IMR-90 (cell line): ENCODE data around the gene OR4Q2. TPM values are rescaled to one million over a fixed set of nuclear protein-coding genes. Genes with fewer than 3 reads are reported as not detected.

Experiments
- ATAC-seq: fragments of 200-7000 bp; cut with Tn5 transposase; 2 replicates; pipeline ENCODE4 v1.9.1; 2020; ENCODE audit warnings: low read depth, mild to moderate bottlenecking, moderate library complexity
- BruUV-seq: library from RNA; stranded (reverse); fragments of 400-500 nt; replicated peaks from 2 replicates; lab custom pipeline; 2021; lab: Mats Ljungman, UMichigan
- CTCF ChIA-PET: fragments of 300-600 bp; formaldehyde crosslinking; extraction: SDS; loops from one replicate; lab custom pipeline; 2021; ENCODE audit warnings: antibody characterized with exemption; lab: Yijun Ruan, JAX
- POLR2A ChIA-PET: fragments of 300-600 bp; sonication (Branson Sonifier 250); formaldehyde crosslinking; loops from one replicate; lab custom pipeline; 2022; ENCODE audit warnings: antibody characterized with exemption; ENCODE audit not compliant: unreplicated experiment; lab: Charles Lee
- DNase-seq: peaks from one replicate; pipeline ENCODE4 v3.0.0; 2013
- H2AFZ ChIP-seq: replicated peaks from 2 replicates; pipeline ENCODE3; 2013; ENCODE audit warnings: low read length, mild to moderate bottlenecking; ENCODE audit not compliant: poor library complexity
- H2AK5ac ChIP-seq: 2 replicates; pipeline ENCODE4 v1.6.1; 2013; ENCODE audit warnings: low read depth, low read length, inconsistent platforms
- H2AK9ac ChIP-seq: replicated peaks from 2 replicates; pipeline ENCODE3; 2013; ENCODE audit warnings: mild to moderate bottlenecking, low read depth, low read length, moderate library complexity; ENCODE audit not compliant: poor library complexity
- H2BK120ac ChIP-seq: 2 replicates; pipeline ENCODE4 v1.6.1; 2013; ENCODE audit warnings: low read depth, low read length, inconsistent platforms
- H2BK15ac ChIP-seq: 3 replicates; pipeline ENCODE4 v1.6.1; 2013; ENCODE audit warnings: low read depth, low read length, inconsistent platforms
- H2BK20ac ChIP-seq: 2 replicates; pipeline ENCODE4 v1.6.1; 2013; ENCODE audit warnings: low read depth, mild to moderate bottlenecking, inconsistent platforms, low read length, moderate library complexity
- H2BK5ac ChIP-seq: 2 replicates; pipeline ENCODE4 v1.6.1; 2013; ENCODE audit warnings: mild to moderate bottlenecking, low read depth, low read length, inconsistent platforms; ENCODE audit not compliant: poor library complexity, severe bottlenecking
- H3K14ac ChIP-seq: replicated peaks from 2 replicates; pipeline ENCODE4 v1.6.1; 2013; ENCODE audit warnings: low read depth, low read length, inconsistent platforms
- H3K18ac ChIP-seq: 2 replicates; pipeline ENCODE4 v1.6.1; 2013; ENCODE audit warnings: low read depth, low read length, control low read depth
- H3K23ac ChIP-seq: 2 replicates; pipeline ENCODE4 v1.6.1; 2013; ENCODE audit warnings: low read depth, low read length, inconsistent platforms
- H3K27ac ChIP-seq: 2 replicates; pipeline ENCODE4 v1.5.1; 2013; ENCODE audit warnings: mild to moderate bottlenecking, control low read depth, low read length; ENCODE audit not compliant: insufficient read depth
- H3K27me3 ChIP-seq: 2 replicates; pipeline ENCODE4 v1.6.1; 2013; ENCODE audit warnings: low read length; ENCODE audit not compliant: control insufficient read depth, insufficient read depth
- H3K36me3 ChIP-seq: 2 replicates; pipeline ENCODE4 v1.6.1; 2013; ENCODE audit warnings: low read length, mixed read lengths; ENCODE audit not compliant: control insufficient read depth, insufficient read depth
- H3K4ac ChIP-seq: 2 replicates; pipeline ENCODE4 v1.6.1; 2013; ENCODE audit warnings: low read depth, low read length, inconsistent platforms
- H3K4me1 ChIP-seq: 2 replicates; pipeline ENCODE4 v1.6.1; 2013; ENCODE audit warnings: low read length, mixed read lengths; ENCODE audit not compliant: control insufficient read depth, insufficient read depth
- H3K4me2 ChIP-seq: 2 replicates; pipeline ENCODE4 v1.6.1; 2013; ENCODE audit warnings: low read depth, mild to moderate bottlenecking, control low read depth, low read length, moderate library complexity
- H3K4me3 ChIP-seq: 2 replicates; pipeline ENCODE4 v1.5.1; 2013; ENCODE audit warnings: low read depth, mild to moderate bottlenecking, control low read depth, low read length, moderate library complexity; ENCODE audit not compliant: insufficient read depth
- H3K56ac ChIP-seq: 2 replicates; pipeline ENCODE4 v1.6.1; 2013; ENCODE audit warnings: low read length, inconsistent platforms; ENCODE audit not compliant: insufficient read depth; ENCODE audit errors: extremely low read depth
- H3K79me1 ChIP-seq, 2 experiments: 2 replicates each; pipeline ENCODE4 v1.6.1; 2013; ENCODE audit warnings: low read length in 2 of 2, inconsistent platforms in 1 of 2, low read depth in 1 of 2
- H3K9ac ChIP-seq: 2 replicates; pipeline ENCODE4 v1.6.1; 2013; ENCODE audit warnings: low read depth, low read length, control low read depth
- H3K9me1 ChIP-seq: 2 replicates; pipeline ENCODE4 v1.6.1; 2013; ENCODE audit warnings: low read length, inconsistent platforms; ENCODE audit not compliant: insufficient read depth
- H3K9me3 ChIP-seq: 2 replicates; pipeline ENCODE4 v1.6.1; 2013; ENCODE audit warnings: low read length; ENCODE audit not compliant: control insufficient read depth, insufficient read depth
- H4K20me1 ChIP-seq: 2 replicates; pipeline ENCODE4 v1.6.1; 2013; ENCODE audit warnings: low read length, inconsistent platforms; ENCODE audit not compliant: insufficient read depth
- H4K5ac ChIP-seq: 2 replicates; pipeline ENCODE4 v1.6.1; 2013; ENCODE audit warnings: mild to moderate bottlenecking, low read depth, low read length, control low read depth
- H4K8ac ChIP-seq, 2 experiments: 2 replicates each; pipeline ENCODE4 v1.6.1; 2013; ENCODE audit warnings: low read depth in 2 of 2, low read length in 2 of 2, control low read depth in 1 of 2, inconsistent platforms in 1 of 2
- H4K91ac ChIP-seq: 2 replicates; pipeline ENCODE4 v1.6.1; 2013; ENCODE audit warnings: low read depth, low read length, inconsistent platforms; ENCODE audit not compliant: insufficient read depth
- MAFK ChIP-seq: IDR thresholded peaks from 2 replicates; pipeline ENCODE4 v1.6.1; 2012; ENCODE audit warnings: low read depth, low read length, improper control_type of control experiment
- SMC3 ChIP-seq: fragments of 150-350 bp; IDR thresholded peaks from 2 replicates; pipeline ENCODE4 v1.6.1; 2016; ENCODE audit warnings: low read depth, mild to moderate bottlenecking, antibody characterized with exemption, low read length, moderate library complexity
- WGBS, 2 experiments: methylation state at CpG; one replicate each; pipeline versions ENCODE4 v1.1.5 to v1.1.7; 2013; ENCODE audit warnings: missing lambda C conversion rate in 2 of 2; ENCODE audit not compliant: insufficient read length in 1 of 2; ENCODE audit errors: extremely low coverage in 2 of 2; 5-methylcytosine and 5-hydroxymethylcytosine counted together
- dilution Hi-C: fragments of 300-500 bp; cut with HindIII; formaldehyde crosslinking; loops from one replicate; pipeline ENCODE4 v1.14.3; 2018; ENCODE audit warnings: low sequenced_read_pairs; ENCODE audit not compliant: unreplicated experiment
- in situ Hi-C: fragments of 300-500 bp; cut with MboI; formaldehyde crosslinking; loops from 3 replicates; pipeline ENCODE4 v1.14.3; 2019; ENCODE audit warnings: low sequenced_read_pairs, inconsistent platforms, mixed read lengths
- intact Hi-C: fragments of 100-400 bp; cut with micrococcal nuclease; formaldehyde crosslinking; loops from 2 replicates; pipeline ENCODE4 v1.10.0; 2022
- polyA plus RNA-seq, 3 experiments: library from polyadenylated mRNA; depleted of rRNA; stranded (reverse); fragments of >200 nt; gene quantifications; 2 replicates each; pipeline ENCODE4 v1.2.3, GENCODE V29; 2012; ENCODE audit warnings: low replicate concordance in 1 of 3
- total RNA-seq: library from RNA; depleted of rRNA; stranded (reverse); fragments of >200 nt; gene quantifications from 2 replicates; pipeline ENCODE4 v1.2.3, GENCODE V29; 2012
- TF ChIP-seq, protein P1 (sequence below): fragments of 150-350 bp; IDR thresholded peaks from 2 replicates; pipeline ENCODE4 v1.6.1; 2016; ENCODE audit warnings: low read depth, mild to moderate bottlenecking, low read length, moderate library complexity, borderline replicate concordance

OR4Q2 gene
- total and polyA plus RNA-seq, 2 of the 4 experiments (the other 2 are of a cell fraction): not detected

DNA sequence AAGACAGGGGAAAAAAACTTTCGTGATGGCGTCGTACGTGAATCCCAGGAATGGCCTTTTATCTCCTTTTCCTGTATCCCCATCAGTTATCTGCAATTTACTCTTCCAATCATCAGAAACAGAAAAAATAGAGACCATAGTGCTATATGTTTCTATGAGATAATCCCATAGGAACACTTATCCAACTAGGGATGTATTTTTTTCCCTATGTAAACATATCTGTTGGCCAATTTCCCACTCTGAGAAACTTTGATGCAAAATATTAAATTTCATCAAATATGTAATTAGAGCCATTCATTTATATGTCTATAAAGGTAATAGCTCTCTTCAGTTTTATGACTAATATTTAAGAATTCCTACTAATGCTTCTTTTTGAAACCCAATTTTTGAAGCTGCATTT, 34.0 kb downstream of the OR4Q2 start, which contains the start of gene OR4K13:
Gene OR4K13, minus strand, starts transcription at position 101 of the 400 bp plus-strand sequence. CDS start 1,280 bp downstream, outside the sequence.
- no peak for DNase-seq
- no CpG with 5 or more reads among the region's 4 CpGs for WGBS, 2 experiments
- ATAC-seq: no peak
- ChIA-PET CTCF (no interaction called here), POLR2A (no interaction called here)
- Histone ChIP-seq H4K20me1 (no peaks in the 10 kb centered on the region), H2BK5ac (no peak within 1 kb of the TSS), H2AFZ (no peak within 1 kb of the TSS), H3K56ac (no peak within 1 kb of the TSS), H3K14ac (no peak within 1 kb of the TSS), H2AK9ac (no peak within 1 kb of the TSS), H4K8ac (no peak within 1 kb of the TSS), H3K18ac (no peak within 1 kb of the TSS), H3K9ac (no peak within 1 kb of the TSS), H3K36me3 (no peaks in the 10 kb centered on the region), H4K5ac (no peak within 1 kb of the TSS), H3K9me3 (peaks cover 11% of the 10 kb centered on the region), H3K4me3 (no peak within 1 kb of the TSS), H3K4ac (no peak within 1 kb of the TSS), H2BK20ac (no peak within 1 kb of the TSS), H4K91ac (no peak within 1 kb of the TSS), H3K4me2 (no peak within 1 kb of the TSS), H3K27ac (no peak within 1 kb of the TSS), H2BK120ac (no peak within 1 kb of the TSS), H3K27me3 (no peaks in the 10 kb centered on the region), H2BK15ac (no peak within 1 kb of the TSS), H2AK5ac (no peak within 1 kb of the TSS), H3K4me1 (no peaks in the 10 kb centered on the region), H3K79me1 (no peaks in the 10 kb centered on the region), H3K9me1 (no peaks in the 10 kb centered on the region), H3K23ac (no peak within 1 kb of the TSS)
- dilution Hi-C loops (no loop called here), in situ Hi-C loops (no loop called here), intact Hi-C loops (no loop called here)
- BruUV-seq: no TSS peak
- TF ChIP-seq SMC3 (no peak), MAFK (no peak)
- TF ChIP-seq, protein P1, sequence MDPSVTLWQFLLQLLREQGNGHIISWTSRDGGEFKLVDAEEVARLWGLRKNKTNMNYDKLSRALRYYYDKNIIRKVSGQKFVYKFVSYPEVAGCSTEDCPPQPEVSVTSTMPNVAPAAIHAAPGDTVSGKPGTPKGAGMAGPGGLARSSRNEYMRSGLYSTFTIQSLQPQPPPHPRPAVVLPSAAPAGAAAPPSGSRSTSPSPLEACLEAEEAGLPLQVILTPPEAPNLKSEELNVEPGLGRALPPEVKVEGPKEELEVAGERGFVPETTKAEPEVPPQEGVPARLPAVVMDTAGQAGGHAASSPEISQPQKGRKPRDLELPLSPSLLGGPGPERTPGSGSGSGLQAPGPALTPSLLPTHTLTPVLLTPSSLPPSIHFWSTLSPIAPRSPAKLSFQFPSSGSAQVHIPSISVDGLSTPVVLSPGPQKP: no peak
